Type B pancreatic cell (in vitro differentiated cells): ENCODE measurements around the gene DENND4C. TPM values are rescaled to one million over a fixed set of nuclear protein-coding genes. Genes with fewer than 3 reads are reported as not detected.
"Not testable (repeated sequence)": the region's sequence is repeated elsewhere in the genome, so short reads cannot be mapped to it uniquely, and the experiment has no call there.

Experiments used
- DNase-seq: peaks from one replicate; pipeline ENCODE4 v3.0.0; 2021; ENCODE audit warnings: mixed read lengths; ENCODE audit not compliant: unreplicated experiment; ENCODE audit errors: extremely low spot score
- H3K27ac Mint-ChIP-seq: 2 replicates; pipeline ENCODE4 v1.8.0; 2021; ENCODE audit warnings: mild to moderate bottlenecking, mixed read lengths
- H3K27me3 Mint-ChIP-seq: 2 replicates; pipeline ENCODE4 v1.8.0; 2021; ENCODE audit warnings: mixed read lengths
- H3K36me3 Mint-ChIP-seq: 2 replicates; pipeline ENCODE4 v1.8.0; 2021; ENCODE audit warnings: mixed read lengths
- H3K4me1 Mint-ChIP-seq: one replicate; pipeline ENCODE4 v1.8.0; 2021; ENCODE audit warnings: mixed read lengths; ENCODE audit not compliant: unreplicated experiment
- H3K4me3 Mint-ChIP-seq: 2 replicates; pipeline ENCODE4 v1.8.0; 2021; ENCODE audit warnings: mild to moderate bottlenecking, mixed read lengths
- H3K9me3 Mint-ChIP-seq: 2 replicates; pipeline ENCODE4 v1.8.0; 2021; ENCODE audit warnings: mixed read lengths
- CTCF ChIP-seq: fragments of 200-600 bp; sonication (generic); conservative IDR thresholded peaks from 2 replicates; pipeline ENCODE4 v1.5.0; 2021; ENCODE audit warnings: antibody characterized with exemption, mild to moderate bottlenecking
- total RNA-seq: library from RNA; stranded (reverse); gene quantifications from 2 replicates; pipeline ENCODE4 v1.2.1, GENCODE V29; 2021; ENCODE audit warnings: low replicate concordance

The DENND4C gene
- total RNA-seq, 1 donor from 2014 or later, result 36.6 TPM

GRCh38 chr9:19387317-19387716 lies 156.8 kb downstream of the DENND4C start:
- Mint-ChIP-seq H3K4me1 (peaks cover 4% of the 10 kb centered on the region), H3K36me3 (no peaks in the 10 kb centered on the region), H3K9me3 (no peaks in the 10 kb centered on the region), H3K4me3 (no peak overlapping the region), H3K27ac (no peak overlapping the region), H3K27me3 (no peaks in the 10 kb centered on the region)
- no peak for TF ChIP-seq CTCF
- DNase-seq, result no peak

GRCh38 chr9:19389539-19389938 lies 159.0 kb downstream of the DENND4C start:
- not testable (repeated sequence) for DNase-seq, H3K4me3 Mint-ChIP-seq, H3K36me3 Mint-ChIP-seq, H3K9me3 Mint-ChIP-seq, H3K27me3 Mint-ChIP-seq, H3K27ac Mint-ChIP-seq, H3K4me1 Mint-ChIP-seq

- no peak for TF ChIP-seq CTCF
- no peak overlapping the region for H3K4me3 Mint-ChIP-seq
- no peak for DNase-seq
- H3K4me1 Mint-ChIP-seq, result no peaks in the 10 kb centered on the region
- H3K36me3 Mint-ChIP-seq, result no peaks in the 10 kb centered on the region
- peaks cover 9% of the 10 kb centered on the region for H3K9me3 Mint-ChIP-seq
- H3K27me3 Mint-ChIP-seq, result no peaks in the 10 kb centered on the region
- H3K27ac Mint-ChIP-seq, result peak overlapping the region; percentile 25
Measured at GRCh38 chr9:19397845-19398244, 167.4 kb downstream of the DENND4C start.

- not testable (repeated sequence) for H3K36me3 Mint-ChIP-seq, H3K4me1 Mint-ChIP-seq, DNase-seq, H3K27ac Mint-ChIP-seq, H3K27me3 Mint-ChIP-seq, H3K4me3 Mint-ChIP-seq, H3K9me3 Mint-ChIP-seq
Measured at GRCh38 chr9:19403231-19403630, 172.7 kb downstream of the DENND4C start.

- DNase-seq, result no peak
- TF ChIP-seq CTCF, result no peak
- H3K27ac Mint-ChIP-seq, result peak overlapping the region; percentile 90
- no peaks in the 10 kb centered on the region for H3K27me3 Mint-ChIP-seq
- no peaks in the 10 kb centered on the region for H3K36me3 Mint-ChIP-seq
- H3K4me1 Mint-ChIP-seq, result peaks cover 1% of the 10 kb centered on the region
- peaks cover 4% of the 10 kb centered on the region for H3K9me3 Mint-ChIP-seq
- H3K4me3 Mint-ChIP-seq, result peak overlapping the region; percentile 55
Measured at GRCh38 chr9:19404283-19405075, 174.0 kb downstream of the DENND4C start.

- peaks cover 8% of the 10 kb centered on the region for H3K4me1 Mint-ChIP-seq
- no peaks in the 10 kb centered on the region for H3K36me3 Mint-ChIP-seq
- DNase-seq, result no peak
- H3K27me3 Mint-ChIP-seq, result no peaks in the 10 kb centered on the region
- peak overlapping the region; percentile 90 for H3K27ac Mint-ChIP-seq
- peak overlapping the region; percentile 48 for H3K4me3 Mint-ChIP-seq
- peaks cover 4% of the 10 kb centered on the region for H3K9me3 Mint-ChIP-seq
- TF ChIP-seq CTCF, result no peak
Measured at GRCh38 chr9:19405771-19406170, 175.3 kb downstream of the DENND4C start.

- no peak for TF ChIP-seq CTCF
- no peak overlapping the region for H3K27ac Mint-ChIP-seq
- DNase-seq, result no peak
- H3K4me1 Mint-ChIP-seq, result peaks cover 8% of the 10 kb centered on the region
- H3K36me3 Mint-ChIP-seq, result no peaks in the 10 kb centered on the region
- H3K9me3 Mint-ChIP-seq, result no peaks in the 10 kb centered on the region
- H3K4me3 Mint-ChIP-seq, result peak overlapping the region; percentile 72
- H3K27me3 Mint-ChIP-seq, result no peaks in the 10 kb centered on the region
Measured at GRCh38 chr9:19408316-19408692, 177.8 kb downstream of the DENND4C start.
